ENCODE measurements around the gene EIF2B5.

The EIF2B5 gene

DNA sequence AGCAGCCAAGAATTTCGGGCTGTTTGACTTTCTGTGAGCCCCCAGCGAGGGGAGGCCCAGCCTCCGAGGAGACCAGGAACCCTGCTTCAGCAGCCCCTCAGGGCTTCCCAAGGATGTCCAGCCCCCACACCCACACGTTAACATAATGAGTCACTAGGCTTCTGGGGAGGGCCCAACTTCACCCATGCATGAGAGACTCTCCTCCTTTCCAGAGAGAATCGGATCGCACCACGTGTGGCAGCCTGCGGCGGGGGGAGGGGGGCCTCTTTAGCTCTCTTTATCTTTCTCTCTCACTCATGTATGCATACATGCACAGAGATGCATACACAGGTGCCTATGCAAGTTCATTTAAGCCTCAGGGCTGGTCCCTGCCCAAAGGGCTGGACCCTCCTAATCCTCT is 36.4 kb downstream of the EIF2B5 start:
- TF ChIP-seq, protein P1, sequence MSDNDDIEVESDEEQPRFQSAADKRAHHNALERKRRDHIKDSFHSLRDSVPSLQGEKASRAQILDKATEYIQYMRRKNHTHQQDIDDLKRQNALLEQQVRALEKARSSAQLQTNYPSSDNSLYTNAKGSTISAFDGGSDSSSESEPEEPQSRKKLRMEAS (IDR thresholded peaks at IDR 0.05), result peak; percentile 57
- TF ChIP-seq, protein P2, sequence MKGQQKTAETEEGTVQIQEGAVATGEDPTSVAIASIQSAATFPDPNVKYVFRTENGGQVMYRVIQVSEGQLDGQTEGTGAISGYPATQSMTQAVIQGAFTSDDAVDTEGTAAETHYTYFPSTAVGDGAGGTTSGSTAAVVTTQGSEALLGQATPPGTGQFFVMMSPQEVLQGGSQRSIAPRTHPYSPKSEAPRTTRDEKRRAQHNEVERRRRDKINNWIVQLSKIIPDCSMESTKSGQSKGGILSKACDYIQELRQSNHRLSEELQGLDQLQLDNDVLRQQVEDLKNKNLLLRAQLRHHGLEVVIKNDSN (IDR thresholded peaks at IDR 0.05), result peak; percentile 60
- peak; percentile 56; the same call in 1 of the 2 replicates for TF ChIP-seq ZBTB7A (IDR thresholded peaks at IDR 0.05; ENCODE audit: low read depth)
- no peak for TF ChIP-seq YY1 (IDR thresholded peaks at IDR 0.05; ENCODE audit: low read depth)

DNA sequence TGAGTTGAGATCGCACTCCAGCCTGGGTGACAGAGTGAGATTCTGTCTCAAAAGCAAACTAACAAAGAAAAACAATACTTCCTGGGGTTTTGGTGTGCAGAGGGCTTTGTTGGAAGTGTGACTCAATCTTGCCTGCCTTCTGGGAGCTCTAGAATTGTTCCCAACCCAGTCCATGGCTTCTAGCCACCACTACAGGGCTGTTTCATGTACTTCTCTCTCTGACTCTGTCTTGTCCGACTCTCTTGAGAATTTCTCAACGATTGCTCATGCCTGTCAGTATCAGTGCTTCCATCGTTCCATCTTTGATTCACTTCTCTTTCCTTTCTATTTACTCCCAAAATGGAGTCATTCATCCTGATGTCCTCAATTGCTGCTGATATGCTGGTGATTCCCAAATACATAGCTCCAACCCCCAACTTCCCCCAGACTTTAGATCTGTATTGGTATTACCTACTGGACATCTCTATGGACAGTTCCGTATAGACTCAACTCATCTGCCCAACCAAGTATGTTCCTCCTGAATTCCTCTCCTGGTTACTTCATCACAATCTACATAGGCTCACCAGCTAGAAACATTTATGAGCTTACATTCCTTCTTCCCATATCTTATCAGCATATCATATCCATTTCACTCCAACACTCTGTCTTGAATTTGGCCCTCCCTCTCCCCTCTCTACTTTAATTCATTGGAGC is 37.7 kb downstream of the EIF2B5 start:
- no peak for TF ChIP-seq FOXM1 (IDR thresholded peaks at IDR 0.05; ENCODE audit: borderline replicate concordance, low read depth)
- TF ChIP-seq CREB1 (IDR thresholded peaks at IDR 0.05; ENCODE audit: low read depth), result no peak
- TF ChIP-seq EP300 (IDR thresholded peaks at IDR 0.05; ENCODE audit: borderline replicate concordance), result no peak
- no peak for TF ChIP-seq NFIC (IDR thresholded peaks at IDR 0.05)
- no peak for TF ChIP-seq EGR1 (IDR thresholded peaks at IDR 0.05)
- TF ChIP-seq, protein P1 (IDR thresholded peaks at IDR 0.05), result no peak

DNA sequence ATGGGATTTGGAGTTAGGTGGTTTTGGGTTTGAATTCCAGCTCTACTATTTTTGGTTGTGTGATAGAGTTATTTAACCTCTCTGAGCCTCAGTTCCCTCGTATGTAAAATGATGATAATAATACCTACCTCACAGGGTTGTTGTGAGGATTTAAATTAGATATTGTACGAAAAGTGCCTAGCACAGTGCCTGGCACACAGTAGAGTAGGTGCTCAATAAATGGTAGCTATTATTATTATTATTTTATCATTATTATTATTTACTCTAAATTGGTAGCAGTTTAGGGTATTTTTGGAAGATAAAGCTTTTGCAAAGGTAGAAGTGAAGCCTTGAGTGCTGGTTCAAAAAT is 38.2 kb downstream of the EIF2B5 start:
- TF ChIP-seq TAF1 (IDR thresholded peaks at IDR 0.05; ENCODE audit: low read depth), result no peak
- TF ChIP-seq TCF12 (IDR thresholded peaks at IDR 0.05; ENCODE audit: low read depth), result no peak
- TF ChIP-seq EP300 (IDR thresholded peaks at IDR 0.05; ENCODE audit: borderline replicate concordance), result no peak
- no peak for TF ChIP-seq ZBTB7A (IDR thresholded peaks at IDR 0.05; ENCODE audit: low read depth)
- TF ChIP-seq NFIC (IDR thresholded peaks at IDR 0.05), result no peak
- no peak for TF ChIP-seq CREB1 (IDR thresholded peaks at IDR 0.05; ENCODE audit: low read depth)
- TF ChIP-seq CEBPB (IDR thresholded peaks at IDR 0.05), result no peak
- TF ChIP-seq FOXM1 (IDR thresholded peaks at IDR 0.05; ENCODE audit: borderline replicate concordance, low read depth), result no peak
- TF ChIP-seq, protein P3, sequence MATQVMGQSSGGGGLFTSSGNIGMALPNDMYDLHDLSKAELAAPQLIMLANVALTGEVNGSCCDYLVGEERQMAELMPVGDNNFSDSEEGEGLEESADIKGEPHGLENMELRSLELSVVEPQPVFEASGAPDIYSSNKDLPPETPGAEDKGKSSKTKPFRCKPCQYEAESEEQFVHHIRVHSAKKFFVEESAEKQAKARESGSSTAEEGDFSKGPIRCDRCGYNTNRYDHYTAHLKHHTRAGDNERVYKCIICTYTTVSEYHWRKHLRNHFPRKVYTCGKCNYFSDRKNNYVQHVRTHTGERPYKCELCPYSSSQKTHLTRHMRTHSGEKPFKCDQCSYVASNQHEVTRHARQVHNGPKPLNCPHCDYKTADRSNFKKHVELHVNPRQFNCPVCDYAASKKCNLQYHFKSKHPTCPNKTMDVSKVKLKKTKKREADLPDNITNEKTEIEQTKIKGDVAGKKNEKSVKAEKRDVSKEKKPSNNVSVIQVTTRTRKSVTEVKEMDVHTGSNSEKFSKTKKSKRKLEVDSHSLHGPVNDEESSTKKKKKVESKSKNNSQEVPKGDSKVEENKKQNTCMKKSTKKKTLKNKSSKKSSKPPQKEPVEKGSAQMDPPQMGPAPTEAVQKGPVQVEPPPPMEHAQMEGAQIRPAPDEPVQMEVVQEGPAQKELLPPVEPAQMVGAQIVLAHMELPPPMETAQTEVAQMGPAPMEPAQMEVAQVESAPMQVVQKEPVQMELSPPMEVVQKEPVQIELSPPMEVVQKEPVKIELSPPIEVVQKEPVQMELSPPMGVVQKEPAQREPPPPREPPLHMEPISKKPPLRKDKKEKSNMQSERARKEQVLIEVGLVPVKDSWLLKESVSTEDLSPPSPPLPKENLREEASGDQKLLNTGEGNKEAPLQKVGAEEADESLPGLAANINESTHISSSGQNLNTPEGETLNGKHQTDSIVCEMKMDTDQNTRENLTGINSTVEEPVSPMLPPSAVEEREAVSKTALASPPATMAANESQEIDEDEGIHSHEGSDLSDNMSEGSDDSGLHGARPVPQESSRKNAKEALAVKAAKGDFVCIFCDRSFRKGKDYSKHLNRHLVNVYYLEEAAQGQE (IDR thresholded peaks at IDR 0.05; ENCODE audit: low read depth), result no peak

DNA sequence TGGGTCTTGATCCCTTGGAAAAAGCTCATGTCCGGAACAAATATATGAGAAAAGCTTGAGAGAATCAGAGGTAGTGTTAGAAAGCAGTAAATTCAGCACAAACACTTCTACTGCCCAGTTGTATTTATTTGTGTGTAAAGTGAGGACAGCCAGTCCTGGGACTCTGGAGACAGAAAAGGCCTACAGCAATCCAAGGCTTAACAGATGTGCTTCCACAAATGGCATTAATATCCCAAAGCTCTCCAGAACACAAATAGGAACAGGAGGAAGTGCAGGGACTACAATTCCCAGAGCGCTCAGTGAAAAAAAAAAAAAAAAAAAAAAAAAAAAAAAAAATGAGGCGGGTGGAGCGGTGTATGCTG is 39.1 kb downstream of the EIF2B5 start:
- TF ChIP-seq EGR1 (IDR thresholded peaks at IDR 0.05), result no peak
- no peak for TF ChIP-seq FOXM1 (IDR thresholded peaks at IDR 0.05; ENCODE audit: borderline replicate concordance, low read depth)
- no peak for TF ChIP-seq EP300 (IDR thresholded peaks at IDR 0.05; ENCODE audit: borderline replicate concordance)
- TF ChIP-seq, protein P1 (IDR thresholded peaks at IDR 0.05), result no peak
- TF ChIP-seq, protein P2 (IDR thresholded peaks at IDR 0.05), result no peak
- TF ChIP-seq NFIC (IDR thresholded peaks at IDR 0.05), result no peak
- TF ChIP-seq, protein P3 (IDR thresholded peaks at IDR 0.05; ENCODE audit: low read depth), result no peak
- TF ChIP-seq YY1 (IDR thresholded peaks at IDR 0.05; ENCODE audit: low read depth), result no peak

DNA sequence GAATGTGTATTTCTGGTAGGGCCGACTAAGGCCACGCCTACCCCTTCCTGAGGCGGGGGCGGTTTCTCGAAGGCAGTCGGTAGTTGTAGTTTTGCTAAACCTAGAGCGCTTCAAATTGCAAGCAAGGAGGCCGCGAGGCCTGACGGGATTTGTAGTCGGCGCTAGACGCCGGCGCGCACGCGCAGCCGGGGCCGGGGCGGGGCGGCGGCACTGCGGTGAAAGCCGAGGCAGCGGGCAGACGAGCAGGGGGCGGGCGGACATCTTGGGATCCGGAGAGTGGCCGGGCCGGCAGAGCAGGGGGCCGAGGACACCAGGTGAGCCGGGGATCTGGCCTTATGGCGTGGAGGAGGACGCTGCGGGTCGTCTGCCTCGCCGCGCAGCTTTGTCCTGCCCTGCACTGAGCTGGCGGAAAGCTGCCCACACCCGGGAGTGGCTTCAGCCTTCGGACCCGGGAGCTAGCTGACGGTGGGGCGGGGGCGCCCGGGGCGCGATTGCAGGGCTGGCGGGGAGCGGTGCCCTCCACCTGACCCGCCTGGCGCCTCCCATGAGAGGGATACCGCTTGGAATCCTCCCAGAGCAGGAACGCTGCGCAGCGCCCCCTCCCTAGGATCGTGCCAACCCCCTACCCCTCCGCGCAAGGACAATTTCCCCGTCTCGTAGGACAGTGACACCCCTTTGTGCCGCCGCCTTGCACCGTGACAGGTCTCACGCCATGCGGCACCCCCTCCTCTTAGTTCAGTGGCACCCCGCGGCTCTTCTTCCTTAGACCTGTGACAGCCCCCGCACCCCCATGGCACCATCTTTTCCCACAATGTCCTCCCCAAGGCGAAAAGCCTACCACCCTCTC is 39.7 kb downstream of the EIF2B5 start, which contains the start of gene AP2M1:
Gene AP2M1, plus strand, starts transcription at position 210 of the 847 bp plus-strand sequence. CDS start 2,139 bp downstream, outside the sequence.
- TF ChIP-seq, protein P2 (IDR thresholded peaks at IDR 0.05), result peak; percentile 24; the same call in 1 of the 2 replicates
- TF ChIP-seq FOXM1 (IDR thresholded peaks at IDR 0.05; ENCODE audit: borderline replicate concordance, low read depth) (no peak), TAF1 (IDR thresholded peaks at IDR 0.05; ENCODE audit: low read depth) (peak; percentile 91), CREB1 (IDR thresholded peaks at IDR 0.05; ENCODE audit: low read depth) (peak; percentile 71), RAD21 (IDR thresholded peaks at IDR 0.05; ENCODE audit: low read depth) (no peak), NFIC (IDR thresholded peaks at IDR 0.05) (peak; percentile 48), ZBTB7A (IDR thresholded peaks at IDR 0.05; ENCODE audit: low read depth) (peak; percentile 92), YY1 (IDR thresholded peaks at IDR 0.05; ENCODE audit: low read depth) (peak; percentile 89), EP300 (IDR thresholded peaks at IDR 0.05; ENCODE audit: borderline replicate concordance) (peak; percentile 40), EGR1 (IDR thresholded peaks at IDR 0.05) (peak; percentile 100), TCF12 (IDR thresholded peaks at IDR 0.05; ENCODE audit: low read depth) (peak; percentile 59), TEAD4 (IDR thresholded peaks at IDR 0.05) (peak; percentile 84), CEBPB (IDR thresholded peaks at IDR 0.05) (no peak)
- TF ChIP-seq, protein P1 (IDR thresholded peaks at IDR 0.05), result peak; percentile 47; the same call in 1 of the 2 replicates
- TF ChIP-seq, protein P3 (IDR thresholded peaks at IDR 0.05; ENCODE audit: low read depth), result no peak; the same call in 1 of the 2 replicates

Measured in Ishikawa (cell line).